Pons (tissue), 1 donor: ENCODE data around the gene TYW3.

ENCODE experiments used
- DNase-seq: peaks from one replicate; pipeline ENCODE4 v3.0.0-alpha.2; 2016; ENCODE audit warnings: low spot score

TYW3 gene, protein sequence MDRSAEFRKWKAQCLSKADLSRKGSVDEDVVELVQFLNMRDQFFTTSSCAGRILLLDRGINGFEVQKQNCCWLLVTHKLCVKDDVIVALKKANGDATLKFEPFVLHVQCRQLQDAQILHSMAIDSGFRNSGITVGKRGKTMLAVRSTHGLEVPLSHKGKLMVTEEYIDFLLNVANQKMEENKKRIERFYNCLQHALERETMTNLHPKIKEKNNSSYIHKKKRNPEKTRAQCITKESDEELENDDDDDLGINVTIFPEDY

DNA sequence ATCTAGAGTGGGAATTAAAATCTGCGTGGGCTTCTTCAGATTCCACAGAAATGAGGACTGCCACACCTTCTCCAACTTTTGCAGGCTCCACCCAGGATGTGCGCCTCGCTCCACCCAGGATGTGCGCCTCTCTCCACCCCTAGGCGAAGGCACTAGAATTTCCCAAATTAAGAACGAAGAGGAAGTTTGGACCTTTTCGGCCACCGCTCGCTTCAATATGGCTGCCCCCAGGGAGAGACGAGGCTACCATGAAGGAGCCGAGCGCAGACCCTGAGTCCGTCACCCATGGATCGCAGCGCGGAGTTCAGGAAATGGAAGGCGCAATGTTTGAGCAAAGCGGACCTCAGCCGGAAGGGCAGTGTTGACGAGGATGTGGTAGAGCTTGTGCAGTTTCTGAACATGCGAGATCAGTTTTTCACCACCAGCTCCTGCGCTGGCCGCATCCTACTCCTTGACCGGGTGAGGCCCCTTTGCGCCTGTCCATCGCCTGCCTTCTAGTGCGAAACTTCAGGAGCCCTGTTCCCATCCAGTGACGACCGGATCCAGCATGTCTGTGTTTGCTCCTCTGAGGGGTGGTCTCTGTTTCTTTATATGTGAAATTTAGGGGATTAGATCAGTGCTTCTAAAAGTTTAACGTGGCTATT lies at the start of gene TYW3, which contains the start of gene CRYZ:
TYW3 (plus strand) TSS at position 193 of the 644 bp plus-strand sequence; CDS start at position 286, 93 bp downstream.
CRYZ (minus strand) TSS at position 91 of the 644 bp plus-strand sequence. CDS start 8,229 bp downstream, outside the sequence.
- DNase-seq: peak; percentile 94

DNA sequence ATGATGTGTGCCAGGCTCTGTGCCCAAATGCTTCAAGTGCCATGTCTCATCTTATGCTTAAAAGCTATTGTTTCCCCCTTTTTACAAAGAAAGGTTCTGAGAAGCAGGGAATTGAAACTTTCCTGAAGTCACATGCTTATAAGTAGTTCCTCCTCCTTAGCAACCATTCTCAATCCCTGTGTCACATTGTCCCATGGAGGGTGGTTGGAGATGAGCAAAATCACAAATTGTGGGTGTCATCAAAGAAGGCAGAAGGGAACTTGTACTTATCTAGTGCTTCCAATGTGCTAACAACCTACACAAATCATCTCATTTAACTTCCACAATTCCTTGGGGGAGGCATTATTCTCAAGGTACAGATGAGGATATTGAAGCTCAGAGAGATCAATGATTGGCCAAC lies 49.3 kb upstream of the TYW3 start:
- DNase-seq: no peak

DNA sequence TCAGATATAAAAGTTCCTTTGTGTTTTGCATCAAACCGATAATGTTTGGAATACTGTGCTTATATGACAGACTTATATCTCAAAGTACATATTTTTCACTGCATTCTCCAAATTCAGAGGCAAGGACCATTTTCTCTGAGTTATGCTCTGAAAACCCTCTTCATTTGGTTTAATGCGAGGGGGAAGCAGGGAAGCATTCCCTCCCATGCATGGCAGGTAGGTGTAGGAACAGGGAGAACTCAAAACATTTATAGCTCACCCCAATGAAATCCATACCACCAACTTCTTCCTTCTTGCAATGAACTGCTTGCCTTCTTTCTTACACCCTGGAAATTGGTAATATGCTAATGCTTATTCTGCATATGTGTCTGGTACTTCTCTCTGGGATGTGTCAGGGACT lies 48.7 kb upstream of the TYW3 start:
- no peak for DNase-seq

DNA sequence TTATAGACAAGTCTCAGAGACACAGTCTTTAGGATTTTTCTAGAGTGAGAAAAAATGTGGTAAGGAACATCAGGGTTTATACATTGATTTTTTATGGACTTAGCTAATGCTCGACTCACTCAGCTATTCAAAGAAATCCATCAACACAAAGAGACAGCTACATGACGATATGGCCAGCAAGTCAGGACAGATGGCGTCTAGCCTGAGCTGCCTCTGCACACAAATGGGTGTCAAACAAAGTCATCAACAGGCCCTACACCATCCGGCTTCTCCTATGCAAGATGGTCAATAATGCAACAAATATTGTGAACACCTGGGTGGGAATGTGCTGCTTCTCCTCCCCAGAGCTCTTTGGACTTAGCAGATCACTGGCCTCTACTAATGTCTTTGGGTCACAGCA lies 46.0 kb upstream of the TYW3 start:
- no peak for DNase-seq

DNA sequence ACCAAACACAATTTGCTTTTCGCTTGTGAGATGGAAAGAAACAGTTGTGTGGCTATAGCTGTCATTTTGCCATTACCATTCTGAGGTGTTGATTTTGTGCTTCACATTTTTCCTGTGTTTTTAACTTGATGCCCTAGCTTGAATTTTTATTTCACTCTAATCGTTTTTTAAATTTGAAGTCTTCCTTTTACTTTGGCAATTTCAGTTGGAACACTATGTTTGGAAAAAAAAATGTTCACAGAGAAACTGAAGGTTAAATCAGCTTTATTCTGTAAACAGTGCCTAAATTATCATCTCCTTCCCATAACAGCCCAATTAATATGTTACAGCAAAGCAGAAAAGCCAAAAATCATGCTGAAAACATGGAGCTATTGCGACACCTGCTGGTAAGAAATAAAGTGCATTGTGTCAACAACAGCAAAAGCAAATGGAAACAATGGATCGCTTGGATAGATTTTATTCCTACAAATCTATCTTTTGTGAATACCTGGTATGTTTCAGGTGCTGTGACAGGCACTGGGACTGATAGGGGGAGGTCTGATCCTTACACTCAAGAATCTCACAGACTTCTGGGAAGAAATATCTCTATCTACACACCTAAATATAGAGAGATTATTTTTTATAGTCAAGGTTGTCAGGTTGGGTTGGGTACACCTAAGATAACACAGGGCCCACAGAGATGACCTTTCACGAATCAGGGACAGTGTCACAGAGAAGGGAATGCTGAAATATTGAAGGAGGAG lies 43.2 kb upstream of the TYW3 start:
- DNase-seq: peak; percentile 77

DNA sequence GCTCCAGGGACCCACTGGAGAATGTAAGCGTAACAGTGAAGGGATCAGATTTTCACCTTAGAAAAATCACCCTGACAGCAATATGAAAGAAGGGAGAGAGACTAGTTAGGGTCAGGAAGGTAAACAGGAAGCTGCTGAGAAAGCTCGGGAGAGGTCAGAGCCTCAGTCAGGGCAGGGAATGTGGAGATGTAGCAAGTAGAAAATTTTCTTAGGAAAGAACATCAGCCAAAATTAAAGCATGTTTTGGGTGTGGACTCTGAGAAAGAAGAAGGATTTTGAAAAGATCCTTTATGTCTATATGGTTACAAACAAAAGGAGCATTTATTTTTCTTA lies 42.6 kb upstream of the TYW3 start:
- no peak for DNase-seq

DNA sequence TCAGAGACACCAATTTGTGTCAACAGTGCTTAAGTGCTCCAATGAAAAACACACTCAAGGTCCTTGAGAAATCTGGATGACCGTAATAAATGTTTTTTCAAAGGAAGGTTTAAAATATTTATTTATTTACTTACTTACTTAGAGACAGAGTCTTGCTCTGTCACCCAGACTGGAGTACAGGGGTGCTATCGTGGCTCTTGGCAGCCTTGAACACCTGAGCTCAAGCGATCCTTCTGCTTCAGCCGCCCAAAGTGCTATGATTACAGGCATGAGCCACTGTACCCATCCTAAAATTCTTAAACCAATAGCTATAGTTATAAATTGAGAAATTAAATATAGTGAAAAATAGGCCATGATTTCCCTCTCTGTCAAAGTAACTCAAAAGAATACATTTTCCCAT lies 42.0 kb upstream of the TYW3 start:
- DNase-seq: no peak

DNA sequence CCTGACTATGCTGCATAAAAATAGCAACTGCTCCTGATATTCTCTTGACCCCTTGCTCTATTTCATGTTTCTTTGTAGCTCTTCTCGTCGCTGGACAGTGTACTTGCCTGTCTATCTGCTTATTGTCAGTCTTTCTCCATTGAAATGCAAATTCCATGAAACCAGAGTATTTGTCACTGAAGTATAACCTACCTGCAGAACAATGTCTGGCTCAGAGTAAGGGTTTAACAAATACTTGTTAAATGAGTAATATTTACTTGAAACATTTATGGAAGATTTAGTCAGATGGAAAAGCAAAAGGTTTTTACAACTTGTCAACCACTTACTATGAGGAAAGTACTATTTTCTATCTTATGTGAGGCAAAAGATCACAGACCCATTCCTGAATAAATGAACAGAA lies 39.5 kb upstream of the TYW3 start:
- no peak for DNase-seq

DNA sequence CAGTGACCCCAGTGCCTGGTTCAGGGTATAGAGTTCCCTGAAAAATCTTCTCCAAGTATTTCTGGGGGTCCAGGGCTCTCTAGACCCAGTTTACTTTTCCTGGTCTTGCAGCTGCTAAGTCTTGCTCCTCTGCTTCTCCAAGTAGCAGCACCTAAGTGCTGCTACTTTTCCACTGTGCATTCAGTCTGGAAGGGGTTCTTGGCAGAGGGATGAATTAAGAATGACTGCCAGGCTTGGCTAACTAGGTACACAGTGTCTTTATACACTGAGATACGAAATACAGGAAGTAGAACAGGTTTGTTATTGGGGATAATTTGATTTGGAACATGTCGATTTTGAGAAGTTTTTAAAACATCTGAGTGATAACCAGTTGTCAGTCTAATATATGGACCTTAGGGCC lies 35.1 kb upstream of the TYW3 start:
- DNase-seq: no peak

DNA sequence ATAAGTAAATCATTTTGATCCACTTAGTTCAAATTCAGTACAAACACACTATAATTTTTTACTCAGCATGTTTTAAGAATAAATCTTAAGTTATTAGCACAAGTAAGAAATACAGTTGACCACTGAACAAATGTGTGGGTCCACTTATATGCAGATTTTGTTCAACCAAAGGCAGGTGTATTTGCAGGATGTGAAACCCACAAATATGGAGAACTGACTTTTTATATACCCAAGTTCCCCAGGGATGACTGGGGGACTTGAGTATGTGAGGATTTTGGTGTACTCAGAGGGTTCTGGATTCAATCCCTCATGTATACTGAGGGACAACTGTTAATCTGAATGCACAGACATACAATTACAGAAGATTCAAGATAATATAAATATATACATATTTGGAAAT lies 33.6 kb upstream of the TYW3 start:
- no peak for DNase-seq

DNA sequence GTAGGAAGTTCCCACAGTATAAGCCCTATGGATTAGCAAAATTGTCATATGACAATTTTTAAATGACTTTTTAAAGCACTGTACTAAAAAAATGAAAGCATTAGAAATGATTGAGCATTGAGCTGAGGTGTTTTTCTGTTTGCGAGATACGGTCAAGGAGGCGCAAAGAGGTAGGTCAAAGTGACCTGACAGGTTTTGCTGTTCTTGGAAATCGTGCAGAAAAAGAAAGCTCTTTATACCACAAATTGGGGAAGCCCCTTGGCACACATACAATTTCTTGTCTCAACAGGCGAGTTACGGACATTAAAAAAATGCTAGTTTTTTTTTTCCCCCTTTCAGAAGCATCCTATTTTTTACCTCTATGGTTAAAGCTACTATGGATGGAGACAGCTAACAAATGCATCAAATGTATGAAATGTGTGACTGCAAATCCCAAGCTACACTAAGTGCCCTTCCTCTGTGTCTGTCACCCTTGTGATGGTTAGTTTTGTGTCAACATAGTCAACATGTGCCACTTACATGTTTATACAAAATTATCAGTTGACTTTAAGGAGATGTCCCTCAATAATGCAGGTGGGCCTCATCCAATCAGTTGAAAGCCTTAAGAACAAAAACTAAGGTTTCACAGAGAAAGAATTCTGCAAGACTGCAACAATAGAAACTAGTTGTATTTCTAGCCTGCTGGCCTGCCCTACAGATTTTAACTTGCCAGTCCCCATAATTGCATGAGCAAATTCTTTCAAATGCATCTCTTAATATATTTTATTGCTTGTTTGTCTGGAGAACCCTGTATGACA lies 29.4 kb upstream of the TYW3 start:
- DNase-seq: no peak

DNA sequence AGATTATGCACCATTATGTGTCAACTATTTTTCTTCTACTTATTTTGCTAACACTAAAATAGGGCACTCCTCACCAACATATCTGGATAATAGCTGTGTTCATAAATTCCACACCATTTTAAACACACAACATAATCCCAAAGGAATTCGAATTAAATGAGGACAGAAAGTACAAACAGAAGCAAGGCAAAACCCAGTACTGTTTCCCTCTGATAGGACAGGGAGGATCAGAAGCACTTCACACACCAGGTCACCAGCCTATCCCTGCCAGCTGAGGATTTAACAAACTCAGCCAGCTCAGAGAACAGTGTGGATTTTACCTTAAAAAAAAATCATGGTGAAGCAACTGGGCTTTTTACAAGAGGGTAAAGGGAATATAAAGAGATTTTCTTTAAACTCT lies 20.1 kb upstream of the TYW3 start:
- no peak for DNase-seq

DNA sequence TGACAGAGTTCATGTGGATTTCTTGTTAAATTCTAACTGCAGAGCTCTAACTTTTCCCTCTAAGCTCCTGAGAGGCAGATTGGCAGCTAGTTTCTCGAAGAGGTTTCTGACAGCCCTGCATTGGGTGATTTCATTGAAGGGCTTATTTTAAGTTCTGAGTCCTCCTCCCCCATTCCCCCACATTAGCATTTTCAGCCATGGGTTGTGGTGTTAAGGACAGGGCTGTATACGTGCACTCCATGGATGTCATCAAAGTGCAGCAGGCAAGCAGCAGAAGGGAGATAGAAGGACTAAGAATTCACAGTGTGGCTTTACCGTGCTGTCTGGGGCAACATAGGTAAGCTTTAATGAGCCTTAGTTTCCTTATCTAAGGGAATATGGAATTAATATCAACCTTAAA lies 19.1 kb upstream of the TYW3 start:
- no peak for DNase-seq

DNA sequence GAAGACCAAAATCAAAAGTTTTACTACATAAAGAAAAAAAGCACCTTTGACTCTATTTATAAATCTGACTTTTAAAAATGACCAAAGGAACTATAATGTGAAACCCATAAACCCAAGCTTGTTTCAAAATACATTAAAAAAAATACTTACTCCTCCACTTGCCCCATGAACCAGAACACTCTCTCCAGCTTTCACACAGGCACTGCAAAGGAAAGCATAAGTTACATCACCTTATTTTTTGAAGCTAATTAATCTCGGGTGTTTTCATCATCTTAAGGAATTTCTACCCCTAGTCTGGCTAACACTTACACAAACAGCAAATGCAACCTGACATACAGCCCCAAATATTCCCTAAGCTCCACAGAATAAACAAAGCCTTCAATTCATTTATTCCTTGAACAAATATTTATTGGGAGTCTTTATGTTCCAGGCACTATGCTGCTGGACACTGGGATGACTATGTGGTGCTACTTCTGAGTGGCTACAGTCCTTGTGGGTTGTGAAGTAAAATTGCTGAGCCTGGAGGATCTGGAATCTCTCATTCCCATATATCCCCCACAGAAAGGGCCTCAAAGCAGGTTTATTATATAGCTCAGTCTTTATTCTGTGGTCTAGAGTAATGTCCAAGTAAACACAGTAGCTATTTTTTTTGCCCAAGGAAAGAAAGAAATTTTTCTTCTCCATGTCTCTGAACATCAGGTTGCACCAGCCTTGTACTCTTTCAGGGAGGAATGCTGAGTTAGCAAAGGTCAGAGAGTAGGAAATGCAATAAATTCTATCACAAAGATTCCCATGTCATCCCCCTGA lies 18.3 kb upstream of the TYW3 start:
- DNase-seq: no peak

DNA sequence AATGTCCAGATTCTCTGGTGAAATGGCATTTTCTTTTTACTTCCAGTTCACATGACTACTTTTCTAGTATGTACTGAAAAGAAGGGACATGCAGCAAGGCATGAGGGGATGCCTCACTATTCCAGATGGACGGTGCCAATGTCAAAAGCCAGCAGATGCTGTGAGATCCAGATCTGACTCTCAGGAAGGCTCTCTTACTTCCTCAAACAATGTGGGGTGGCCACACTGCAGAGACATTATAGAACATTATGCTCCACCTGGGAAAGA lies 17.8 kb upstream of the TYW3 start:
- DNase-seq: no peak

DNA sequence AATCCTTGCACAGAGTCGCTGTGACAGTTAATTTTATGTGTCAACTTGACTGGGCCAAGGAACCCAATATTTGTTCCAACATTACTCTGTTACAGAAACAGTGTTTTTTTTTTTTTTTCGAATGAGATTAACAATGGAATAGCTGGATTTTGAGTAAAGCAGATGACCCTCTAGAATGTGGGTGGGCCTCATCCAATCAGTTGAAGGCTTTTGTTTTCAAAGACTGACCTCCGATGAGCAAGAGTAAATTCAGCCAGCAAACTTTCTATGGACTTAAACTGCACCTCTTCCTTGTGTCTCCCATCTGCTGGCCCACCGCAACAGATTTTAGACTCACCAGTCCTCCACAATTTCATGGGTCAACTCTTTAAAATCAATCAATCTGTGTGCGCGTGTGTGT lies 17.1 kb upstream of the TYW3 start:
- no peak for DNase-seq

DNA sequence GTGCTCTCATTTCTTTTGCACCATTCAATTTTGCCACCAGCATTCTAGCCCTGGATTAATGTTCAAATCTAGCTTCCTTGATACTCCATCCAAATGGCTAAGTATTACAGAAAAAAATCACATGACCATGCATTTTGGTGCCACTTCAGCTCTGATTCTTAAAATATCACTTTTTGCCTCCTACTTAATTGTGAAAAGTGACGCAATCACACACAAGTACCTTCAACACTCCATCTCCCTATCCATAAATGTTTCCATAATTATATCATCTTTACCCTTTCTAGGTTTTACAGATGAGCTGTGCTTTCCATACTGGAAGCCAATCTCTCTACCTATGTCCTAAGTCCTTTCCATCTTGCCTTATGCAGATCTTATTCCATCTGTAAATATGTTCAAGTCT lies 16.1 kb upstream of the TYW3 start:
- DNase-seq: no peak

DNA sequence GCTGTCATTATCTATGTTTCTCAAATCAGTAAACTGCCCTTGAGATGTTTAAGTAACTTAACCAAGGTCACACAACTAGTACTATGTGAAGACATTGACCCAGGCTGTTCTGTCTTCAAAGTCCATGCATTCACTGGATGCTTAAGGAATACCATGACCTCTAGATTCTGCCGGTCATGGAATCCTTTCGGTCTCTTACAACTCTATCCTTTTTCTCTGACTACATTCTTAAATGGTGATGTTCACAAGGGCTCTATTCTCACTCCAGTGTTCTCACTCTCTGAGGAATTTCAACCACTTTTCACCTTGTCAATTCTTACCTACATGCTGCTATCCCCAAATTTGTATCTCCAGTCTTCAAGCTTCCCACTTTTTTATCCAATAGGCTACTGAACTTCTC lies 15.3 kb upstream of the TYW3 start:
- no peak for DNase-seq

DNA sequence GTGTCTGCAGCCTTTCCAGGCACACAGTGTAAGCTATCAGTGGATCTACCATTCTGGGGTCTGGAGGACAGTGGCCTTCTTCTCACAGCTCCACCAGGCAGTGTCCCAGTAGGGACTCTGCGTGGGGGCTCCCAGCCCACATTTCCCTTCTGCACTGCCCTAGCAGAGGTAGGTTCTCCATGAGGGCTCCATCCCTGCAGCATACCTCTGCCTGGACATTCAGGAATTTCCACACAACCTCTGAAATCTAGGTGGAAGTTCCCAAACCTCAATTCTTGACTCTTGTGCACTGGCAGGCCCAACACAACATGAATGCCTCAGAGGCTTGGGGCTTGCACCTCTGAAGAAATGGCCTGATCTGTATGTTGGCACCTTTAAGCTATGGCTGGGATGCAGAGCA lies 6.9 kb upstream of the TYW3 start:
- no peak for DNase-seq

DNA sequence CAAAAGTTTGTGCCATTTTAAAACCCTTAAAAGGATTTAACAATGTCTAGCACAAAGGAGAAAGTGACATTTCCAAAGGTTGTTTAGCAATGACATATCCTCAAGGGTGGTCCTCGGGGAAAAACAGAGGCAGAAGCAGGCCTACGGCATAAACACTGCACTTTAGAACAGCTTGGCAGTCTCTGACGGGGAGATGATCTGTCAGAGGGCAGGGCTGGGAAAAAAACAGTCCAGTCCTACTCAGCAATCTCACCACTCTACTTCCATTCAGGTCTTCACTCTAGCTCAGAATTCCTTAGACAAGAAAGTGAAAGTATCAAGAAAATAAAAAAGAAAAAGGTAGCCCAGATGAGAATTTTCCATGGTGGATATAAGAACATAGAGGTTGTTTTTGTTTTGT lies 4.2 kb upstream of the TYW3 start:
- DNase-seq: no peak

DNA sequence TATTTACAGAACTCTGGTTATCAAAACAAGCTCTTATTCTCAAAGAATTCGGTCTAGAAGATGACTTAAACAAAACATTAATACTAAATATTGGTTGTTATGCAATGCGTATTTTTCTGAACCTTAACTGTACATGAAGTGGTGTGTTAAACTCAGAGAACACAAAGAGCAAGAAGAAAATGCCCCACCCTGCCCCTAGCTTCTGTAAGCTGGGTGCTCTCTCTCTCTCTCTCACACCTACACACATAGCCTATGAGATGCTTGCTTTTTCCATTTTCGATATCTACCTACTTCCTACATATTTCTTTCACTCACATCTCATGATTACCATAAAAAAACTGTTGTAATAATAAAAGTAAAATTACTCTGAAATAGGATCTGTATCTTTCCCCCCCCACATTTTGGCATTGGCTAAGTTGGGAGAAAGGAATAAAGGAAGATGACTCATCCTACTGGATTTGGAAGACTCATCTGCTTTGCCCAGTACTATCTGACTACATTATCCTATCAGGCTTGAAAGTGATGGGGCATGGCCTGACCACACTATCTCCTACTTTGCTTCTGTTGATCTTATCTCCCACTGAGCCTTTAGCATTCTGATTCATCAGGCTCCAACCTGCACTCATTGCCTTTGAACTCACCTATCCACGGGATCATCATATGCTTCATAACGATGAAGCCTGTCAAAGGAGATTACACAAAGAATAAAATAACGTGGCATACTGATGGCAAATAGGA lies 3.0 kb upstream of the TYW3 start:
- no peak for DNase-seq
